ENCODE results near the gene NT5M.

NT5M gene

GRCh38 chr17:17361543-17361866 lies 58.3 kb downstream of the NT5M start:
- no peak overlapping the region for H3K27ac ChIP-seq
- TF ChIP-seq CTCF (conservative IDR thresholded peaks at IDR 0.05), result no peak

GRCh38 chr17:17361867-17362539 lies 58.8 kb downstream of the NT5M start:
- no peak for TF ChIP-seq CTCF (conservative IDR thresholded peaks at IDR 0.05)
- H3K27ac ChIP-seq, result no peak overlapping the region

- no peak for TF ChIP-seq CTCF (conservative IDR thresholded peaks at IDR 0.05)
Measured at GRCh38 chr17:17362540-17362930, 59.4 kb downstream of the NT5M start.

GRCh38 chr17:17363638-17364337 lies 60.6 kb downstream of the NT5M start:
- no peak overlapping the region for H3K27ac ChIP-seq
- TF ChIP-seq CTCF (conservative IDR thresholded peaks at IDR 0.05), result no peak

More at GRCh38 chr17:17362540-17362930, 59.4 kb downstream of the NT5M start:
- H3K27ac ChIP-seq, result no peak overlapping the region

- no peak for TF ChIP-seq CTCF (conservative IDR thresholded peaks at IDR 0.05)
- H3K27ac ChIP-seq, result no peak overlapping the region
Measured at GRCh38 chr17:17364338-17364667, 61.1 kb downstream of the NT5M start.

- H3K27ac ChIP-seq, result no peak overlapping the region
- no peak for TF ChIP-seq CTCF (conservative IDR thresholded peaks at IDR 0.05)
Measured at GRCh38 chr17:17365476-17366110, 62.4 kb downstream of the NT5M start.

- TF ChIP-seq CTCF (conservative IDR thresholded peaks at IDR 0.05), result no peak
- H3K27ac ChIP-seq, result no peak overlapping the region
Measured at GRCh38 chr17:17366235-17366634, 63.1 kb downstream of the NT5M start.

Data from VCaP (cell line).